ENCODE data around the gene MIB1. TPM values are rescaled to one million over a fixed set of nuclear protein-coding genes. Genes with fewer than 3 reads are reported as not detected.

The MIB1 gene
- total and polyA plus RNA-seq, 12 donors, result 3.1 to 50.1 (median 20.7) TPM

DNA sequence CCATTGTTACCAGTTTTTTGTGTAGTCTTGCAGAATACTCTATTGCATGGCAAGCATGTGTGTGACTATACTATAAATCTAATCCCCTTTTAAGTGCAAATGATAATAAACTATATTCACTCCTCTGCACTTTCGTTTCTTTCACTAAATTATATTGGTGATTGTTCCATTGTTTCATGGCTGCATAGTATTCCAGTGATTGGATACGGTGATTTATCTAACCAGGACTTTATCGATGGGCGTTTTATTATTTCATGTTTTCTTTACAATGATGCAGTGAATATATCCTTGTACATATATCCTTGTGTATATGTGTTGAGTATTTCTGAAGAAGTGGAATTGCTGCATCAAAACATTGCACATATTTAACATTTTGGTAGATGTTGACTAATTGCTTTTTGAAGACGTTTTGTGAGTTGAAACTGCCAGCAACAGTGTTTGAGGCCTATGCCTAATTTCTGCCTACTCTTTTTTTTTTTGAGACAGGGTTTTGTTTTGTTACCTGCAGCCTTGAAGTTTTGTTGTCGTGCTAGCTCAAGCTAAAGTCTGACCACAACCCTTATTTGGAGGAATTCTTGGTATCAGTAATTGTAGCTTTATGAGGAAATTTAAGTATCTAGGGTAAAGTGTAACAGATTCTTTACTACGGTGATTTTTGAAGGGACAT lies 2.7 kb downstream of the MIB1 start:
- intact Hi-C loops (cut with DNase I), result loop anchor here in 1 of 2 donors (10.0 kb wide), 1 partner anchor 52 kb away; no protein-coding TSS in a partner anchor
- H3K4me1 ChIP-seq (replicated peaks in 1 of 2), result peaks cover 10 to 38% of the 10 kb centered on the region in 2 donors

DNA sequence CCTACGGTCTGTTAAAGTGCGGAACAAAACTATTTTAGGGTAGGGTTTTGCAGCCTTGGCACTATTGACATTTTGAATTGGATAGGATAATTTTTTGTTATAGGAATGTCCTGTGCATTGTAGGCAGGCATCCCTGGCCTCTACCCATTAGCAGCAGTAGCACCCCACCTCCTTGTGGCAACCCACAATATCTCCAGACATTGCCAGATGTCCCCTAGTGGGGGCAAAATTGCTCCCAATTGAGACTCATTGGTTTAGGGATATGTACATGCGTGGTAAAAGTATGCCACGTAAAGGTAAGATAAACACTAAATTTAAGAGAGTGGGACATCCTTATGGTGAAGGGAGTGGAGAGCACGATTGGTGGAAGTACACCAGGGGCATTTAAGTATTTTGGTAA lies 4.6 kb downstream of the MIB1 start:
- DNase-seq, result no peak
- WGBS, 4 donors, result 89 to 97% (median 94%) methylated on average over 5 of the region's 5 CpGs
- Histone ChIP-seq H3K4me3 (no peak overlapping the region), H3K27ac (no peak overlapping the region), H3K27me3 (no peaks in the 10 kb centered on the region), H3K4me1 (replicated peaks in 1 of 2) (peaks cover 10 to 36% of the 10 kb centered on the region in 2 donors), H3K36me3 (replicated peaks in 1 of 2) (no peaks in the 10 kb centered on the region), H3K9me3 (replicated peaks in 1 of 3) (no peaks in the 10 kb centered on the region)
- intact Hi-C loops (cut with DNase I), result loop anchor here in 1 of 2 donors (10.0 kb wide), 1 partner anchor 50 kb away; no protein-coding TSS in a partner anchor
- TF ChIP-seq, protein P1, sequence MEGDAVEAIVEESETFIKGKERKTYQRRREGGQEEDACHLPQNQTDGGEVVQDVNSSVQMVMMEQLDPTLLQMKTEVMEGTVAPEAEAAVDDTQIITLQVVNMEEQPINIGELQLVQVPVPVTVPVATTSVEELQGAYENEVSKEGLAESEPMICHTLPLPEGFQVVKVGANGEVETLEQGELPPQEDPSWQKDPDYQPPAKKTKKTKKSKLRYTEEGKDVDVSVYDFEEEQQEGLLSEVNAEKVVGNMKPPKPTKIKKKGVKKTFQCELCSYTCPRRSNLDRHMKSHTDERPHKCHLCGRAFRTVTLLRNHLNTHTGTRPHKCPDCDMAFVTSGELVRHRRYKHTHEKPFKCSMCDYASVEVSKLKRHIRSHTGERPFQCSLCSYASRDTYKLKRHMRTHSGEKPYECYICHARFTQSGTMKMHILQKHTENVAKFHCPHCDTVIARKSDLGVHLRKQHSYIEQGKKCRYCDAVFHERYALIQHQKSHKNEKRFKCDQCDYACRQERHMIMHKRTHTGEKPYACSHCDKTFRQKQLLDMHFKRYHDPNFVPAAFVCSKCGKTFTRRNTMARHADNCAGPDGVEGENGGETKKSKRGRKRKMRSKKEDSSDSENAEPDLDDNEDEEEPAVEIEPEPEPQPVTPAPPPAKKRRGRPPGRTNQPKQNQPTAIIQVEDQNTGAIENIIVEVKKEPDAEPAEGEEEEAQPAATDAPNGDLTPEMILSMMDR (IDR thresholded peaks at IDR 0.05), result no peak
- no peak for TF ChIP-seq POLR2A (IDR thresholded peaks at IDR 0.05)

More for the DNA sequence above, 2.7 kb downstream of the MIB1 start:
- Histone ChIP-seq H3K27ac (no peak overlapping the region), H3K9me3 (replicated peaks in 1 of 3) (no peaks in the 10 kb centered on the region), H3K27me3 (no peaks in the 10 kb centered on the region), H3K4me3 (no peak overlapping the region), H3K36me3 (replicated peaks in 1 of 2) (no peaks in the 10 kb centered on the region)
- DNase-seq, result no peak
- WGBS, 4 donors, result 78 to 90% (median 85%) methylated on average over 7 of the region's 7 CpGs
- TF ChIP-seq, protein P1 (IDR thresholded peaks at IDR 0.05), result no peak
- TF ChIP-seq POLR2A (IDR thresholded peaks at IDR 0.05), result no peak

DNA sequence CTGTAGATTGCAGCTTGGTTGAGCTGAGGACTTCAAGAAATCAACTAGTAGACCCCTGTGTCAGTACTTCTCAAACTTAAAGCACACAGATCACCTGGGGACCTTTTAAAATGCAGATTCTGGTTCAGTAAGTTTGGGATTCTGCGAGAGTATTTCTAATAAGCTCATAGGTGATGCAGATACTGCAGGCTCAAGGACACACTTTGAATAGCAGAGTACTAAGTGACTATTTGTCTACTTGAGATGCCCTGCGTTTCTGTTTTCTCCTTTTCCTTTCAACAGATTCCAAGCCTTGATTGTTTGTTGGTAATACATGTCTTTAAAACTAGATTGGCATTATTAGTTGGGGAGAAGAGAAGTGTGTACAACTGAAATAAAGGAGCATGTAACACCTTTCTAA lies 6.7 kb downstream of the MIB1 start:
- DNase-seq, result no peak
- intact Hi-C loops (cut with DNase I), result loop anchor here in 1 of 2 donors (10.0 kb wide), 1 partner anchor 48 kb away; no protein-coding TSS in a partner anchor
- WGBS, 4 donors, result 35 to 58% (median 39%) methylated on average over 2 of the region's 2 CpGs
- Histone ChIP-seq H3K9me3 (replicated peaks in 1 of 3) (no peaks in the 10 kb centered on the region), H3K27me3 (no peaks in the 10 kb centered on the region), H3K4me1 (replicated peaks in 1 of 2) (peaks cover 12 to 36% of the 10 kb centered on the region in 2 donors), H3K27ac (peak overlapping the region in 2 of 5 donors; percentile 41 to 61), H3K4me3 (no peak overlapping the region), H3K36me3 (replicated peaks in 1 of 2) (no peaks in the 10 kb centered on the region)
- TF ChIP-seq, protein P1 (IDR thresholded peaks at IDR 0.05), result no peak
- no peak for TF ChIP-seq POLR2A (IDR thresholded peaks at IDR 0.05)

DNA sequence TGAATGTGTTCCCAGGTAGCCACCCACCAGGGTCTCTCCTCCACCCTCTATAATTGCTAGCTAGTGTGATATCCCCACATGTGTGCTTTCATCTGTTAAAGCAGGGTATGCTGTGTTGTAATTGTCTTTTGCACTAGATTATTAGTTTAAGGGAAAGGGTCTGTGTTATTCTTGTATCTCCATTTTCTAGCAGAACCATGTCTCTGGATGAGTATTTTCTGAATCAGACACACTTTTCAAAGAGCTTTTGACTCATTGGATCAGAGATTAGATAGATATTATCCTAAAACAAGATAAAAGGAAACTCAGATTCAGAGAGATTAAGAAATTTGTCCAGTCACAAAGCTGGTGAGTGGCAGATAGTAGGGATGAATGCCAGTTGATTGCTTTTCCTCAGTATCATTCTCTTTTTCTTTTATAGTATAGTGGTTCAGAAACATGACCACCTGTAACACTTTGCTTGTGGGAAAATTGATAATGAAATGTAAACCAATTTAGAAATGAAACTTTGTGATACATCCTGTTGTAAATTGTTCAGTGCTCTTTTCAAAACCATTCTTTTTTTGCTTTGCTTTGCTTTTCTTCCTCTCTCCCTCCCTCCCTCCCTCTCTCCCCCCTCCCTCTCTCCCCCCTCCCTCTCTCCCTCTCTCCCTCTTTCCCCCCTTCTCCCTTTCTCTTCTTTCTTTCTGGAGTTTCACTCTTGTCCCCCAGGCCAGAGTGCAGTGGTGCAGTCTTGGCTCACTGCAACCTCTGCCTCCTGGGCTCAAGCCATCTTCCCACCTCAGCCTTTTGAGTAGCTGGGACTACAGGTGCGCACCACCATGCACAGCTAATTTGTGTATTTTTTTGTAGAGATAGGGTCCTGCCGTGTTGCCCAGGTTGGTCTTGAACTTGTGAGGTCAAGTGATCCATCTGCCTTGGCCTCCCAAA lies 7.4 kb downstream of the MIB1 start:
- no peaks in the 10 kb centered on the region for H3K36me3 ChIP-seq (replicated peaks in 1 of 2)
- 80 to 89% (median 83%) methylated on average over 2 of the region's 2 CpGs for WGBS, 4 donors
- intact Hi-C loops (cut with DNase I), result loop anchor here in 1 of 2 donors (10.0 kb wide), 1 partner anchor 47 kb away; no protein-coding TSS in a partner anchor
- H3K9me3 ChIP-seq (replicated peaks in 1 of 3), result no peaks in the 10 kb centered on the region
- peak overlapping the region in 2 of 5 donors; percentile 41 to 61 for H3K27ac ChIP-seq
- no peaks in the 10 kb centered on the region for H3K27me3 ChIP-seq
- TF ChIP-seq POLR2A (IDR thresholded peaks at IDR 0.05), result no peak
- TF ChIP-seq, protein P1 (IDR thresholded peaks at IDR 0.05), result no peak
- DNase-seq, result no peak
- H3K4me3 ChIP-seq, result no peak overlapping the region
- peaks cover 11 to 29% of the 10 kb centered on the region in 2 donors for H3K4me1 ChIP-seq (replicated peaks in 1 of 2)
